IMR-90 (cell line): ENCODE results near the gene CDK6.

Experiments used
- CTCF ChIP-seq: conservative IDR thresholded peaks from 2 replicates; pipeline ENCODE4 v1.5.1; 2012; ENCODE audit warnings: mild to moderate bottlenecking, low read depth, low read length, improper control_type of control experiment
- RCOR1 ChIP-seq: IDR thresholded peaks from 2 replicates; pipeline ENCODE4 v1.6.1; 2012; ENCODE audit warnings: mild to moderate bottlenecking, low read length, improper control_type of control experiment; ENCODE audit not compliant: insufficient replicate concordance

DNA sequence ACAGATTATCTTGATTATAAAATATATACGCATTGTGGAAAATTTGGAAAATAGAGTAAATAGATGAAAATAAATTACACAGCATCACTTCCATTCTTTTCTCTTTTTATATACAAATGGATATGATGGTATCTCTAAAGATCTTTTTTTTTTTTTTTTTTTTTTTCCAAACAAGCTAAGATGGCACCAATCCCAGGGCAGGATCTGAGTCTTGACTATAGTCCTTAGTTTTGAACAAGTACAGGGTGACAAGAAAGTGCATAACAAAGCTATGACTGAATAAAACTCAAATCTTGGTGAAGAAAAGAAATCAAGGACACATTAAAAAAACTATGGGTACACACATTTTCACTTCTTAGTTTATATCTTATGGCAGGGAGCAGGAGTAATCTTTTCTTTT is 203.6 kb downstream of the CDK6 start:
- TF ChIP-seq RCOR1 (no peak), CTCF (no peak)
